Stimulated activated CD4-positive, alpha-beta T cell treated with anti-CD3 and anti-CD28 coated beads, Interleukin-2, amount 100 ng/mL, for 24 hours (primary cell): Measurements from ENCODE around the gene QRFPR.
"Not testable (repeated sequence)": the region's sequence is repeated elsewhere in the genome, so short reads cannot be mapped to it uniquely, and the experiment has no call there.

Experiments
- DNase-seq, 2 donors: peaks; one replicate each; pipeline ENCODE4 v3.0.0-alpha.2; 2020

The QRFPR gene

DNA sequence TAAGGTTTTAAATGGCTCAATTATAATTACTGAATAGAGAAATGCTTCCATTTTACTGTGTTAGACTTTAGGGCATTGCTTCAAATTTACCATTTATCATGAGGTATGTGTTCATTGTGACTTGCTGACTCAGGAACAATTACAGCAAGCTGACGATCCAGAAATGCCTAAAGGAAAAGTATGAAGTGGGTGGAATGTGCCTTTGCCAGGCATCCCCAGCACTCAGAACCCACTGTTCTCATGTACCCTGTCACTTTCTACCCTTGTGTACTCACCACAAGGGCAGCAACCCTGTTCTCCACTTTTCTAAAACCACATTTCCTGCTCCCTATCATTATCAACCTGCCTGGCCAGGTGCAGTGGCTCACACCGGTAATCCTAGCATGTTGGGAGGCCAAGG, 41.5 kb downstream of the QRFPR start:
- DNase-seq: no peak

DNA sequence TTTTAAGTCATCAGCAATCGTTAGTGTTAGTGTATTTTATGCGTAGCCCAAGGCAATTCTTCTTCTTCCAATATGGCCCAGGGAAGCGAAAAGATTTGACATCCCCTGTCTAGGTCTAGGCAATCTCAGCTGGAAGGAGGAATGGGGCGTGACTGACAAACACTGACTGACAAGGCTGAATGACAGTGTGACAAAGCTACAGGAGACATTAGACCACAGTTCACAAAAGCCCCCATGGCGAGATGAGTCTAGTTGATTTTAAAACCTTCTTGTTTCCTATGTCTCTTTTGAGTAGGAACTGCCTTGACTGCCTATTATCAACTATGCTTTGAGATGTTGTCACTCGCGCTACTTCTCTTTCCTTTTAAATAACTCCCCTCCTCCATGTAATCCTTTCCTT, 42.3 kb downstream of the QRFPR start:
- DNase-seq: no peak

DNA sequence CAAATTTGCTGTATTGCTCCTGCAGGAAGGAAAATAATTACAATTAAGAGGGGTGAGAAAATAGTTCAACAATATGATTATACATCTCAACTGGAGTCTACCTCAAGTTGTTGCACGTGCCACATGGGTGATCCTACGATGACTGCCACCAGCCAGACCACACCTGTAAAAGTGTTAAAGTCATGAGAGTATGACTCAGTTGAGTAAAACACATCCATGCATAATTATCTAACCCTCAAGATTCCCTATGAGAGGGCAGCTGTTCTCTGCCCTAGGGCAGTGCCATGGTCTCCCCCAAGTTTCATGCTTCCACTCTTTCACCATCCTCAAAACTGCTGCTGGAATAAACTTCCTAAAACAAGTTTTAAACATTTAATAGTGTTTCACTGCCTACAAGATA, 44.1 kb downstream of the QRFPR start:
- DNase-seq: no peak

DNA sequence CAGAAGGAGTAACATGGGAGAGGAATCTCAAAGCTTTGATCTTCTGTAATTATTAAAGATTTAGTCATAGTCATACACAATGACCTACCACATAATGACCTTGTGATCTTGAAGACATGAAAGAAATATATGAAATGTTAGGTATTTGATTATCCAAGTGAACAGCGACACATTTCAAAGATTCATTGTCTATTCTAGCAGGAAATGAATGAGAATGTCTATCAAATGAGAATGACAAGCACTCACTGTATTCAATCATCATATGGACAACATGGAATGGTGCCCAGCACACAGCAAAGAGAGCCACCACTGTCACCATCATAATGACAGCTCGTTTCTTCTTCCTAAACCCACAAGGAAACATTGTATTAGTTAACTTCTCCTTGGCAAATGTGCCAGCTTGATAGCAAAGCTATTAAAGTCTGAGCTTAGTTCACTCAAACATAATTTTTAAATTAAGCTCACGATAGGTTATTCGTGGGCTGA, 50.6 kb downstream of the QRFPR start:
- no peak for DNase-seq

DNA sequence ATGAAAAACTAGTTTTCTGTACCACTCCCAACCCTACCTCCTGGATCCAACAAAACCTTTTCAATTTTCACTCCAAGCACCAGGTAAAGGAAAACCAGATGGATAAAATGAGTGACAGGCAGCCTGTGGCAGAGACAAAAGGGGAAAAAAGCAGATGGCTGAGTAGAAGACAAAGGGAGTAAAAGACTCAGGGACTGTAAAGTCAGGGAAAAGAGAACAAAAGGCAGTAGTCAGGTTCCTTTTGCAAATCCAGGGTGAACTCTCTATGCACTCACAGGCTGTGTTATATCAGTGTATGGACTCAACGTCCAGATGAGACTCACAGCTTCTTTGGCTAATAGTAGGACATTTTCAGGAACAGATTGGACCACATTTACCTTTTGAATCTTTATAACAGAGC, 54.2 kb downstream of the QRFPR start:
- DNase-seq: no peak

DNA sequence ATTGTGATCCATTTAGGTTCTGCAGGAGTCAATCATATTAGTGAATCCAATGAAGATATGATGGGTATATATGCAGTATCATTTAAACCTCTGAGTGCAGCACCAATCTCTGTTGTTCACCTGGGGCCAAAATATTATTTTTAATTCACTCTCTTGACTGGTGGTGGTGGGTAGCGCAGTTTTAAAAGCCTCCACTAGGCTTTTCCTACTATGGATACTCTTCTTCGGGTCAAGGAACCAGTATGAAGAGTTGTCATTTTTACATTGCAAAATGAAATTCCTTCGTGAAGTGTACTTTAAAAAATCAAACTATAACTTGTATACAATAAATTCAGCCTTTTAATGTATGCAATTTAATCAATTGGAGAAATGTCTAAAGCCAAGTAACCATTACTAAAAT, 56.5 kb downstream of the QRFPR start:
- DNase-seq: no peak

DNA sequence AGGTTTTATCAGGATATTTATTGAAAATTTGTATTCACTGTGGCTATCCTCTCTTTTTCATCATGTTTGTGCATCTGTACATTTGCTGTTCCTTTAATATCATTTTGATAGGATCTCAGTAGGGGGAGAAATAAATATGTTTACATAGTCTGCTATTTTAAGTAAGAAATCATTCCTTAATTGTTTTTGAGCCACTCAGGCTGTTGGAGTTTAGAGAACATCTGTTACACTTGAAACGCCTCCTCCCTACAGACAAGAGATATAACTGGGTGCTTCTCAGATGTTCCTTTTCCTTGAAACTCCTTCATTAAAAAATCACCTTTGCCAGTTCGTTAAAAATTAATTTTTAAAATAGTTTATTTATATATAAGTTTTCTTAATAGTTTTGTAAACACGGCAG, 59.4 kb downstream of the QRFPR start:
- no peak for DNase-seq

DNA sequence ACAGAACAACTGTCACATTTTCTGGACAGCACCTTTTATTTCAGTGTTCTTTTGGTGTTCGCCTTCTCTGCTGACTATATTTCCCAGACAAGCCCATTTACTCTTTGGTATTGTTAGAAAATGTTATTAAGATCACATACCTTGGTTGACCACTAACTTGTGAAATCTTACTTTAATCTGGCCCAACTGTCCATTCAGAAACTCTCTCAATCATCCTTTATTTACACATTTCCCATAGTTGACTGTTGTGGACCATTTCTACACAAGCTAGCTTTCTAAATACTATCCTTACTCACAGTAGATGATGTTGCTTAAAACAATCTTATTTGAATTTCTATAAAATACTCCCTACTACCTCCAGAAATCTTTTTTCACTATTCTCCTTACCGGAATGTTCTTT, 64.7 kb downstream of the QRFPR start:
- DNase-seq: no peak

DNA sequence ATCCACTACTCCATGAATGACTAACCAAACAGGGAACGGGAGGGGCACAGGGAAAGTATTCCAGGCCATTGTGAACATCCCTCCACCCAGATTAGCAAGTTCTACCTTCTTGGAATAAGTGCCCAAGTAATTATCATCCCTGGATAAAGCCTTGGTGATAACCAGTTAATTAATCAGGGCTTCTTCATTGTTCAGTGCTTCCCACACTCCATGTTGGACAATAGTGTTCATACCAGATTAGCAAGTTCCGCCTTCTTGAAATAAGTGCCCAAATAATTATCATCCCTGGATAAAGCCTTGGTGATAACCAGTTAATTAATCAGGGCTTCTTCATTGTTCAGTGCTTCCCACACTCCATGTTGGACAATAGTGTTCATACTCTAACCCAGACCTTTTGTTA, 67.4 kb downstream of the QRFPR start:
- not testable (repeated sequence) for DNase-seq

DNA sequence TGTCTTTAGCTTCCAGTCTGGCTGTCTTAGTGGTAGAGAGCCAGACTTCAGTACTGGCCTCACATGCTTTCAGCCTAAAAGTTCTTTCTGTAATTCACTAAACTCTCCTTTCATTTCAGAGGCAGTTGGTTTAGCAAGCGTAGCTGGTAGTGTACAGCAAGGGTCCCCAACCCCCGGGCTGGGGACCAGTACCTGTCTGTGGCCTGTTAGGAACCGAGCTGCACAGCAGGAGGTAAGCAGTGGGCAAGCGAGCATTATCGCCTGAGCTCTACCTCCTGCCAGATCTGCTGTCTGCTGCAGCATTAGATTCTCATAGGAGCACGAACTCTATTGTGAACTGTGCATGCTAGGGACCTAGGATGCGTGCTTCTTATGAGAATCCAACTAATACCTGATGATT, 72.0 kb downstream of the QRFPR start:
- no peak for DNase-seq

DNA sequence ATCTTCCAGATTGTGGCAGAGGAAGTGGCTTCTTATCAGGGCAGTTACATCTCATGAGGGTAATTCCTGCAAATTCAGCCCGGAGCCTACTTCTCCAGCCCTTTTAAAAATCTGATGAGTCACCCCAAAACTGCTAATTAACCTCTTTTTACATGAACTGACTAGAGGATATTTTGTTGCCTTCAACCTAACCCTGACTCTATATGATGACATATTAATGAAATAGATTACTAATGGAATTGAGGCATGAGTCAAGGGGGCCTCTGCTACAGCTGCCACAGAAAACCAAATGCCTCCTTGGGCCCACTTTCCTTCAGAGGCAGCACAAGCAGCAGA, 72.5 kb downstream of the QRFPR start:
- DNase-seq: no peak

DNA sequence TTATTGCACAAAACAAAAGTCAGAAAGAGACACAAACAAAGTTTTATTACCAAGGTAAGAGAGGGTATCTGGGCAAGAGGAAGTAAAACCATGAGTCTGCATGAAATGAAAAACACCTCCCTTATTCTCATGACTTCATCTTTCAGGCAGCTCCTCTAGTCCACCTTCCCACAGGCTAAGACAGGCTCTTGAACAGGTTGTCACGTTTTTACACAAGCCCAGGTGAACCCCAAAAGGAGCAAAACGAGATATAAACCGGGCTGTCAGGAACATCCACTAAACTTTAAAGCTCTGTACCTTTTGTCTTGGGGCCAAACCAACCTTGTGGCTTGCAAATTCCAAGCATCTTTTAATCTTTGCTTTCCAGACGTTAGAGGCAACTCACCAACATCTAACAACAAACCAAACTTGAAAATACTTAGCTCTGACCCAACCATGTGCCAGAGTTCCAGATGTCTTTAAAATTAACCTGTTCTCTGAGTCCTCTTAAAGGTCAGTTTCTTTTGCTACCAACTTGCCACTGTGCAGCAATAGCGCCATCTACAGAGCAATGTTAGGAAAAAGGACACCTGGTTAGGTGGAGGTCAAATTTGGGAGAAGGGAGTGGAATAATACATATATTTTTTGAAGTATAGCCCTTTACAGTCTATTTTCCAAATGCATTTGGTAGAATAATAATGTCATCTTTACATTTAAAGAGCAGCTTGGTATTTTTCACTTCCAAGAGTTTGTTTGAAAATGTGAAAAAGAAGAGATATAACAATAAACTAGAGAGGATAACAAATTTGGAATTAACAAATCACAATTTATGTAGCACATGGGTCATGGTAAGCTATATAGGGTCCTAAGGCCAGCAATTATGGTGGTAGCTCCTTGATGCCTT, 73.1 kb downstream of the QRFPR start:
- DNase-seq: peak; percentile 35 to 44

DNA sequence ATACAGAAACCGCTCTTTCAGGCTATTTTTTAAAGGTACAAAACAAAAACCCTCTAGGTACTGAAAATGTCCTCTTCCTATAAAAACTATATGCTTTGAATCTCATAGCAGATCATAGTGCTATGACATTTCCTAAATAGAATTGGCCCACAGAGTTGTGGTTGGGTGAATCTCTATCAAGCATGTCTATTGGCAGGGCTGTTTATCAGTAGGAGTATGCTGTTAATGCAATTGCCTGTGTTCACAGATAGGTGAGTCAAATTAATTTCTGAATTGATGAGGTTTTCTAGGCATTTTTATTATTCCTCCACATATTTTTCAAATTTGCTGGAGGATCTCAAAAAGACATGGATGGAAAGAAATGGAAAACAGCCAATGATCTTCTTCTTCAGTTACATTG, 73.9 kb downstream of the QRFPR start:
- DNase-seq: no peak

DNA sequence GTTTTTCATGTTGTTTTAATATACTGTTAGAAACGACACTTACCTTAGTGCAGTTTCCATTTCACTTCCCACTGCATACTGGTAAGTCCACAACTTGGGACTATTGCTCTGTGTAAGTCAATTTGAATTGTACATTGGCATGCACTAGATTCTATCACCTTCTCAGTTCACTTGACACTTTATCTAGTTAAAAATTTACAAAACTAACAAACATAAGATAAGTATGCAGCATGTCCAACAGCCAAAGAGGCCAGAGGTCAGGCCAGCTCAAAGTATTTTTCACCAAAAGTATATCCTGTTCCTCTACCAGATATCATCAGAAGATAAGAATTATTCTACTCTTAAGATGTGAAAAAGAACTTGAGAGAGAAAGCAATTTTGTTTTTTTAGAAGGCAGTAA, 75.9 kb downstream of the QRFPR start:
- DNase-seq: no peak

DNA sequence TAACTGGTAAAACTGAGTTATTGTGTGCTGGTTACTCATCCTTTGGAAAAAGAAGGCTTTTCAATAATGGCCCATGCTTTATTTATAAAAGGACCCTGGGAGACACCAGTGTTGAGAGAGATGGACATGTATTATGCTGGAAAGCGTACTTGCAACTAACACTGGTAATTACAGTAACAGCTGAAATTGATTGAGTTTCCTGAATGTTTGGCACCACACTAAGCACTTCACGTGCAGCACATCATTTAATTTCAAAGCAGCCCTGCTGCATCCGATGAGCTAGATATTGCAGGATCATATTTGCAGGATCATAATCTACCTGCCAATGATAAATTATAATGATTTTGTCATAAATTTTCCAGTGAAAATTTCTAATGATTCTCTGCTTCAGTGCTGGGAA, 81.5 kb downstream of the QRFPR start:
- no peak for DNase-seq

DNA sequence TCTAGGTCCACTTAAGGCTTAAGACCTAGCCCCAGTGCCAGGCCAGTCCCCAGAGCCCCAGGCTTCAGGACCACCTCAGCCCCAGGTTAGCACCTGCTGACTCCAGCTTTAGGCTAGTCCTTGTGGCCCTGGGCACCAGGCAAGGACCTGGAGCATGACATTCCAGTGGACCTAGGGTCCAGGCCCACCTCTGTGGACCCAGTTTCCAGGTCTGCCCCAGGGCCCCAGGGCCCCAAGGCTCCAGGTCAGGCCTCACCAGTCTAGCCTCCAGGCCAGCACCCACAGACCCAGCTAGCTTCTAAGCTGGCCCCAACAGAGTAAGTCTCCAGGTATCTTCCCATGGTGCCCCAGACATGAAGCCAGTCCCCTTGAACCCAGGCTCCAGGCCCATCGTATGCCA, 97.5 kb downstream of the QRFPR start:
- DNase-seq: no peak

DNA sequence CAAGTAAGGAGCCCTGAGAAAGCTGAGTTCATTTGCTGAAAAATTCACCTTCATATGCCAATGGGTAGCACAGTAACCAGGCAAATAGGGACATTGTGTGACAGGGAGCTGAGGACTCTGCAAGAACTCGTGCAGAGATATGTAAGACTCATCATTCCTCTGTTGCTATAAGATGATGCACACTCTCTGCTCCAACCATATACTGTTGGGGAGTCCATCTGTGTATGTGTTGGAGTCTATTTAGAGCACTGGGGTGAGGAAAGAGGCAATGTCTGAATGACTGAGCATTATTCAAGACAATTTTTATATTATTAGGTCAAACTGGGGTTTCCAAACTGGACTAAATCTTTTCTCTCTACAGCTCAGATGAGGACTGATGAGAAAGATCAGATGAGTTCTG, 100.4 kb downstream of the QRFPR start:
- no peak for DNase-seq

DNA sequence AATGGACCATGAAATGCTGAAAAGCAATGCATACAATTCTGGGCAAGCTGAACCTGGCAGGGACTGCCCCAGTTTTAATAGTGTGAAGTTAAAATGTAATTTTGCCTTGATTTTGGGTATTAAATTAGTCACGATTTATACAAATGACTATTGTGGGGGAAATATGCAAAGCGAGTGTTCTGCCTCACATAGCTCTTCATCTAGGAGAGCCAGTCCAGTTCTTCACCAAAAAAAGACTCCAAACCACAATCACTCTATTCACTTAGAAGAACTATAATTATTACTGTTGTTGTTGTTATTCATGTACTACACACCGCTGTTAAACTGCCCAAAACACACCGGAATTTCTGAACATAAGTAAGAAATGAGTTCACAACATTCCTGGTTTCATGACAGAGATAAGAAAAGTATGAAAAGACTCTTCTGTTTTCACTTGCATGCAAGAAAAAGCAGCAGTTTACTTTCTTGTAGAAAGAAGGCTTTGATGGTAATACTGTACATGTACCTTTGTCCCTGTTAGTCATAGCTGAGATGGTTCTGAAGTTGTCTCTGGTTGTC, 101.9 kb downstream of the QRFPR start:
- no peak for DNase-seq
